Left kidney (tissue), 8 donors: ENCODE measurements around the gene PPP1CB. TPM values are rescaled to one million over a fixed set of nuclear protein-coding genes. Genes with fewer than 3 reads are reported as not detected.

Experiments used
- DNase-seq: peaks from one replicate; pipeline ENCODE4 v3.0.0-alpha.2; 2013
- long read RNA-seq, 8 donors: transcript quantifications; one replicate each; lab custom pipeline, GENCODE V29; 2026
- polyA plus RNA-seq: library from polyadenylated mRNA; unstranded; fragments of 120-200 nt; gene quantifications from one replicate; pipeline ENCODE4 v1.2.1, GENCODE V29; 2013; ENCODE audit not compliant: insufficient read length

The PPP1CB gene
- polyA plus RNA-seq, result 190 TPM
- long read RNA-seq, donor 1, full-length matches to known transcripts, result 68 of 233 reads
- long read RNA-seq, donor 1, partial matches to known transcripts, result 165 of 233 reads
- long read RNA-seq, donor 1, other reads (novel, unspliced or antisense), result 0 of 233 reads
- long read RNA-seq, donor 2, full-length matches to known transcripts, result 52 of 73 reads
- long read RNA-seq, donor 2, partial matches to known transcripts, result 21 of 73 reads
- long read RNA-seq, donor 2, other reads (novel, unspliced or antisense), result 0 of 73 reads
- long read RNA-seq, donor 3, full-length matches to known transcripts, result 51 of 69 reads
- long read RNA-seq, donor 3, partial matches to known transcripts, result 18 of 69 reads
- long read RNA-seq, donor 3, other reads (novel, unspliced or antisense), result 0 of 69 reads
- long read RNA-seq, donor 4, full-length matches to known transcripts, result 6 of 12 reads
- long read RNA-seq, donor 4, partial matches to known transcripts, result 6 of 12 reads
- long read RNA-seq, donor 4, other reads (novel, unspliced or antisense), result 0 of 12 reads
- long read RNA-seq, donor 5, full-length matches to known transcripts, result 40 of 50 reads
- long read RNA-seq, donor 5, partial matches to known transcripts, result 10 of 50 reads
- long read RNA-seq, donor 5, other reads (novel, unspliced or antisense), result 0 of 50 reads
- long read RNA-seq, donor 6, full-length matches to known transcripts, result 65 of 99 reads
- long read RNA-seq, donor 6, partial matches to known transcripts, result 34 of 99 reads
- long read RNA-seq, donor 6, other reads (novel, unspliced or antisense), result 0 of 99 reads
- long read RNA-seq, donor 7, full-length matches to known transcripts, result 73 of 90 reads
- long read RNA-seq, donor 7, partial matches to known transcripts, result 17 of 90 reads
- long read RNA-seq, donor 7, other reads (novel, unspliced or antisense), result 0 of 90 reads
- long read RNA-seq, donor 8, full-length matches to known transcripts, result 22 of 31 reads
- long read RNA-seq, donor 8, partial matches to known transcripts, result 9 of 31 reads
- long read RNA-seq, donor 8, other reads (novel, unspliced or antisense), result 0 of 31 reads

- peak; percentile 94 for DNase-seq
Observed at GRCh38 chr2:28751252-28751955, at the start of gene PPP1CB. Gene PPP1CB, plus strand, starts transcription at chr2:28751830. Its CDS starts 295 bp downstream, at chr2:28752125.

- DNase-seq, result no peak
Observed at GRCh38 chr2:28702415-28702861, 49.2 kb upstream of the PPP1CB start.

GRCh38 chr2:28702878-28703277 lies 48.8 kb upstream of the PPP1CB start:
- no peak for DNase-seq

- DNase-seq, result no peak
Observed at GRCh38 chr2:28704621-28705020, 47.0 kb upstream of the PPP1CB start.

GRCh38 chr2:28705751-28706440 lies 45.7 kb upstream of the PPP1CB start:
- no peak for DNase-seq

GRCh38 chr2:28707592-28707991 lies 44.0 kb upstream of the PPP1CB start:
- no peak for DNase-seq

GRCh38 chr2:28709101-28709500 lies 42.5 kb upstream of the PPP1CB start:
- DNase-seq, result no peak

- no peak for DNase-seq
Observed at GRCh38 chr2:28710545-28710944, 41.1 kb upstream of the PPP1CB start.

- DNase-seq, result no peak
Observed at GRCh38 chr2:28713577-28714298, 37.9 kb upstream of the PPP1CB start.

- peak; percentile 86 for DNase-seq
Observed at GRCh38 chr2:28716265-28716865, 35.3 kb upstream of the PPP1CB start.

GRCh38 chr2:28717339-28717758 lies 34.3 kb upstream of the PPP1CB start:
- DNase-seq, result no peak

GRCh38 chr2:28720345-28720744 lies 31.3 kb upstream of the PPP1CB start:
- DNase-seq, result no peak

- DNase-seq, result no peak
Observed at GRCh38 chr2:28721601-28722191, 29.9 kb upstream of the PPP1CB start.

GRCh38 chr2:28725021-28725711 lies 26.5 kb upstream of the PPP1CB start:
- DNase-seq, result no peak

GRCh38 chr2:28726177-28726576 lies 25.5 kb upstream of the PPP1CB start:
- DNase-seq, result no peak

- no peak for DNase-seq
Observed at GRCh38 chr2:28729698-28730097, 21.9 kb upstream of the PPP1CB start.

GRCh38 chr2:28730641-28731146 lies 20.9 kb upstream of the PPP1CB start:
- no peak for DNase-seq

GRCh38 chr2:28735511-28735910 lies 16.1 kb upstream of the PPP1CB start:
- no peak for DNase-seq

- no peak for DNase-seq
Observed at GRCh38 chr2:28736034-28736433, 15.6 kb upstream of the PPP1CB start.
